Spleen (tissue), 7 donors: ENCODE results near the gene ST6GALNAC2.

ENCODE experiments used
- CTCF ChIP-seq, 11 experiments: fragments of 200-600 bp in 7 of 11; fragments of 450-650 bp in 4 of 11; sonication (generic) in 4 of 11; IDR thresholded peaks in 8 of 11; conservative IDR thresholded peaks in 3 of 11; 1 replicate in 7 of 11; 2 replicates in 4 of 11; pipeline versions ENCODE4 v1.4.0 to v1.8.0; 2016 to 2021; ENCODE audit warnings: antibody characterized with exemption in 11 of 11, inconsistent platforms in 4 of 11, mild to moderate bottlenecking in 1 of 11
- POLR2A ChIP-seq, 3 donors: fragments of 450-650 bp; IDR thresholded peaks; one replicate each; pipeline ENCODE4 v1.5.1; 2017; ENCODE audit warnings: antibody characterized with exemption in 3 of 3, mild to moderate bottlenecking in 1 of 3
- POLR2AphosphoS5 ChIP-seq, 3 donors: sonication (generic); formaldehyde crosslinking; IDR thresholded peaks; one replicate each; pipeline ENCODE4 v1.5.1; 2017; ENCODE audit warnings: antibody characterized with exemption in 3 of 3
- donor health status: DM: no; HTN: no; CAD: no; lungs with moderate emphysema.
- donor health status: DM: no; HTN: no; CAD: no.
- donor health status: DM: no; HTN: no; CAD: no.

DNA sequence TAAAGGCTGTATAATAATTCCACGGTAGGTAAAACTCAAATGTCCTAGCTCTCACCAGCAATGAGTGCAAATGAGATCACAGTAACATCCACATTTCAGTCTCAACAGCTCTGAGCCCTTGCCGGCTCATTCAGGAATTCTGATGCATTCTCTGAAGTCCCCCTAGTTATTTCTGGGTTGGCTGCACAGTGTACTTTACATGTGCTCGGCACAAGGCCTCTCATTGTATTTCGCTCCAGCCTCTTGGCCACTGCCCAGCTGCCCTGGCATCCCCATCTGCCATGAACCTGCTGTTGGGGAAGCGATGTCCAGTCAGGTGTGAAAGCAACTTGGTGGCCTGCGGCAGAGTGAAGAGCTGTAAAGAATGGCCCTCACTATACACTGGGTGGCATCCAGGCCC, 31.5 kb downstream of the ST6GALNAC2 start:
- TF ChIP-seq CTCF (IDR thresholded peaks at IDR 0.05 in 8 of 11, conservative IDR thresholded peaks at IDR 0.05 in 3 of 11) = no peak
- no peak for TF ChIP-seq POLR2A (IDR thresholded peaks at IDR 0.05)
- TF ChIP-seq POLR2AphosphoS5 (IDR thresholded peaks at IDR 0.05) = no peak
